Activated naive CD8-positive, alpha-beta T cell (primary cell): ENCODE data around the gene NDUFS4.

ENCODE experiments used
- H3K27ac Mint-ChIP-seq: one replicate; pipeline ENCODE4 v1.8.0; 2021; ENCODE audit warnings: mixed read lengths
- H3K27me3 Mint-ChIP-seq: one replicate; pipeline ENCODE4 v1.8.0; 2021; ENCODE audit warnings: mixed read lengths
- H3K36me3 Mint-ChIP-seq: one replicate; pipeline ENCODE4 v1.8.0; 2021; ENCODE audit warnings: mixed read lengths
- H3K4me1 Mint-ChIP-seq: one replicate; pipeline ENCODE4 v1.8.0; 2021; ENCODE audit warnings: low read depth, mixed read lengths
- H3K4me3 Mint-ChIP-seq: one replicate; pipeline ENCODE4 v1.8.0; 2021; ENCODE audit warnings: mild to moderate bottlenecking, mixed read lengths
- H3K9me3 Mint-ChIP-seq: one replicate; pipeline ENCODE4 v1.8.0; 2021; ENCODE audit warnings: low read depth, mixed read lengths

NDUFS4 gene

GRCh38 chr5:53556001-53556400 is 4.4 kb upstream of the NDUFS4 start:
- Mint-ChIP-seq H3K4me3 (no peak overlapping the region), H3K36me3 (no peaks in the 10 kb centered on the region), H3K9me3 (no peaks in the 10 kb centered on the region), H3K27ac (no peak overlapping the region), H3K27me3 (peaks cover 15% of the 10 kb centered on the region), H3K4me1 (peaks cover 6% of the 10 kb centered on the region)

- H3K36me3 Mint-ChIP-seq = no peaks in the 10 kb centered on the region
- no peak overlapping the region for H3K27ac Mint-ChIP-seq
- peaks cover 18% of the 10 kb centered on the region for H3K4me1 Mint-ChIP-seq
- H3K4me3 Mint-ChIP-seq = no peak overlapping the region
- peaks cover 15% of the 10 kb centered on the region for H3K27me3 Mint-ChIP-seq
- no peaks in the 10 kb centered on the region for H3K9me3 Mint-ChIP-seq
Measured at GRCh38 chr5:53557386-53557785, 3.1 kb upstream of the NDUFS4 start.

GRCh38 chr5:53558966-53559365 is 1.5 kb upstream of the NDUFS4 start:
- H3K27ac Mint-ChIP-seq = no peak overlapping the region
- no peak overlapping the region for H3K4me3 Mint-ChIP-seq
- no peaks in the 10 kb centered on the region for H3K9me3 Mint-ChIP-seq
- H3K36me3 Mint-ChIP-seq = peaks cover 3% of the 10 kb centered on the region
- H3K4me1 Mint-ChIP-seq = peaks cover 27% of the 10 kb centered on the region
- peaks cover 12% of the 10 kb centered on the region for H3K27me3 Mint-ChIP-seq

GRCh38 chr5:53560028-53560427 is 411 bp upstream of the NDUFS4 start:
- H3K36me3 Mint-ChIP-seq = peaks cover 3% of the 10 kb centered on the region
- no peaks in the 10 kb centered on the region for H3K9me3 Mint-ChIP-seq
- peaks cover 8% of the 10 kb centered on the region for H3K27me3 Mint-ChIP-seq
- peaks cover 37% of the 10 kb centered on the region for H3K4me1 Mint-ChIP-seq
- H3K27ac Mint-ChIP-seq = peak overlapping the region; percentile 98
- H3K4me3 Mint-ChIP-seq = peak overlapping the region; percentile 98

- H3K4me1 Mint-ChIP-seq = peaks cover 72% of the 10 kb centered on the region
- H3K36me3 Mint-ChIP-seq = peaks cover 8% of the 10 kb centered on the region
- H3K27me3 Mint-ChIP-seq = no peaks in the 10 kb centered on the region
- no peaks in the 10 kb centered on the region for H3K9me3 Mint-ChIP-seq
- H3K27ac Mint-ChIP-seq = no peak overlapping the region
- no peak overlapping the region for H3K4me3 Mint-ChIP-seq
Measured at GRCh38 chr5:53568401-53568800, 8.0 kb downstream of the NDUFS4 start.

GRCh38 chr5:53568871-53569270 is 8.4 kb downstream of the NDUFS4 start:
- Mint-ChIP-seq H3K4me1 (peaks cover 73% of the 10 kb centered on the region), H3K9me3 (no peaks in the 10 kb centered on the region), H3K27ac (no peak overlapping the region), H3K36me3 (peaks cover 8% of the 10 kb centered on the region), H3K27me3 (no peaks in the 10 kb centered on the region), H3K4me3 (no peak overlapping the region)

- no peaks in the 10 kb centered on the region for H3K27me3 Mint-ChIP-seq
- H3K4me3 Mint-ChIP-seq = no peak overlapping the region
- peaks cover 12% of the 10 kb centered on the region for H3K36me3 Mint-ChIP-seq
- H3K9me3 Mint-ChIP-seq = no peaks in the 10 kb centered on the region
- H3K27ac Mint-ChIP-seq = no peak overlapping the region
- peaks cover 72% of the 10 kb centered on the region for H3K4me1 Mint-ChIP-seq
Measured at GRCh38 chr5:53569453-53569852, 9.0 kb downstream of the NDUFS4 start.

GRCh38 chr5:53571403-53571802 is 11.0 kb downstream of the NDUFS4 start:
- no peaks in the 10 kb centered on the region for H3K9me3 Mint-ChIP-seq
- no peaks in the 10 kb centered on the region for H3K27me3 Mint-ChIP-seq
- peaks cover 74% of the 10 kb centered on the region for H3K4me1 Mint-ChIP-seq
- H3K27ac Mint-ChIP-seq = no peak overlapping the region
- no peak overlapping the region for H3K4me3 Mint-ChIP-seq
- H3K36me3 Mint-ChIP-seq = peaks cover 14% of the 10 kb centered on the region

- H3K9me3 Mint-ChIP-seq = no peaks in the 10 kb centered on the region
- peaks cover 9% of the 10 kb centered on the region for H3K36me3 Mint-ChIP-seq
- H3K4me1 Mint-ChIP-seq = peaks cover 72% of the 10 kb centered on the region
- no peak overlapping the region for H3K4me3 Mint-ChIP-seq
- no peaks in the 10 kb centered on the region for H3K27me3 Mint-ChIP-seq
- H3K27ac Mint-ChIP-seq = no peak overlapping the region
Measured at GRCh38 chr5:53575101-53575500, 14.7 kb downstream of the NDUFS4 start.

- Mint-ChIP-seq H3K4me3 (no peak overlapping the region), H3K27ac (no peak overlapping the region), H3K4me1 (peaks cover 75% of the 10 kb centered on the region), H3K9me3 (no peaks in the 10 kb centered on the region), H3K36me3 (peaks cover 6% of the 10 kb centered on the region), H3K27me3 (no peaks in the 10 kb centered on the region)
Measured at GRCh38 chr5:53575831-53576230, 15.4 kb downstream of the NDUFS4 start.

- Mint-ChIP-seq H3K4me1 (peaks cover 71% of the 10 kb centered on the region), H3K36me3 (peaks cover 6% of the 10 kb centered on the region), H3K9me3 (no peaks in the 10 kb centered on the region), H3K27me3 (no peaks in the 10 kb centered on the region), H3K4me3 (no peak overlapping the region), H3K27ac (no peak overlapping the region)
Measured at GRCh38 chr5:53576674-53577073, 16.2 kb downstream of the NDUFS4 start.

GRCh38 chr5:53578854-53579253 is 18.4 kb downstream of the NDUFS4 start:
- Mint-ChIP-seq H3K4me3 (no peak overlapping the region), H3K36me3 (peaks cover 6% of the 10 kb centered on the region), H3K27me3 (no peaks in the 10 kb centered on the region), H3K27ac (no peak overlapping the region), H3K4me1 (peaks cover 55% of the 10 kb centered on the region), H3K9me3 (no peaks in the 10 kb centered on the region)

GRCh38 chr5:53580547-53580946 is 20.1 kb downstream of the NDUFS4 start:
- Mint-ChIP-seq H3K27ac (no peak overlapping the region), H3K4me3 (no peak overlapping the region), H3K36me3 (no peaks in the 10 kb centered on the region), H3K27me3 (no peaks in the 10 kb centered on the region), H3K4me1 (peaks cover 46% of the 10 kb centered on the region), H3K9me3 (no peaks in the 10 kb centered on the region)

- H3K4me3 Mint-ChIP-seq = no peak overlapping the region
- peaks cover 29% of the 10 kb centered on the region for H3K4me1 Mint-ChIP-seq
- H3K27ac Mint-ChIP-seq = no peak overlapping the region
- H3K27me3 Mint-ChIP-seq = no peaks in the 10 kb centered on the region
- no peaks in the 10 kb centered on the region for H3K36me3 Mint-ChIP-seq
- no peaks in the 10 kb centered on the region for H3K9me3 Mint-ChIP-seq
Measured at GRCh38 chr5:53582225-53582624, 21.8 kb downstream of the NDUFS4 start.

GRCh38 chr5:53590759-53591158 is 30.3 kb downstream of the NDUFS4 start:
- no peak overlapping the region for H3K4me3 Mint-ChIP-seq
- H3K36me3 Mint-ChIP-seq = peaks cover 8% of the 10 kb centered on the region
- peaks cover 66% of the 10 kb centered on the region for H3K4me1 Mint-ChIP-seq
- H3K27me3 Mint-ChIP-seq = no peaks in the 10 kb centered on the region
- no peak overlapping the region for H3K27ac Mint-ChIP-seq
- H3K9me3 Mint-ChIP-seq = no peaks in the 10 kb centered on the region

GRCh38 chr5:53594419-53594818 is 34.0 kb downstream of the NDUFS4 start:
- Mint-ChIP-seq H3K9me3 (peaks cover under 1% of the 10 kb centered on the region), H3K36me3 (peaks cover 8% of the 10 kb centered on the region), H3K27ac (no peak overlapping the region), H3K4me1 (peaks cover 62% of the 10 kb centered on the region), H3K4me3 (no peak overlapping the region), H3K27me3 (no peaks in the 10 kb centered on the region)
